ENCODE data around the gene LNX1.

- no peak for TF ChIP-seq CTCF (IDR thresholded peaks at IDR 0.05)
- TF ChIP-seq POLR2A (IDR thresholded peaks at IDR 0.05), result no peak
Observed at GRCh38 chr4:53478671-53479456, 112.4 kb downstream of the LNX1 start.
